Endometrial microvascular endothelial cells (primary cell): ENCODE data around the gene CCDC13. TPM values are rescaled to one million over a fixed set of nuclear protein-coding genes. Genes with fewer than 3 reads are reported as not detected.

Experiments used
- in situ Hi-C: cut with HindIII; loops from 2 replicates; pipeline ENCODE4 v1.10.0; 2017; ENCODE audit warnings: low sequenced_read_pairs, low pct_unique_long_range_greater_than_20kb; ENCODE audit errors: inconsistent ontology term
- total RNA-seq: library from RNA; depleted of rRNA; stranded (reverse); fragments of >200 nt; gene quantifications from one replicate; pipeline ENCODE4 v1.2.3, GENCODE V29; 2015; ENCODE audit errors: inconsistent ontology term

CCDC13 gene
- total RNA-seq, 1 donor from 2014 or later = not detected

DNA sequence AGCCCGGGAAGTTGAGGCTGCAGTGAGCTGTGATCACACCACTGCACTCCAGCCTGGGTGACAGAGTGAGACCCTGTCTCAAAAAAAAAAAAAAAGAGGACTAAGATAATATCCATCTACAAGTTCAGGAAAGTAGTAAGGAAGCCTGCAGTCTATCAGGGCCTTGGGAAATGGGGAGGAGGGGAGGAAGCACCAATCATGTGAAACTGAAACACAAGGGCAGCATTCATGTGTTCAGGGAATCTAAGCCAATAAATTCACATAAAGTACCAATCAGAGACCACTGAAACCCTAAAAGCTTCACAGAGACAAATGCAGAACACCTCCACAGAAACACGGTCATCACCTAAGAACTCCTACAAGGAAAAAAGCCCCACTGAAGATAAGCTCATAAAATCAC, 47.6 kb downstream of the CCDC13 start:
- in situ Hi-C loops = no loop called here

DNA sequence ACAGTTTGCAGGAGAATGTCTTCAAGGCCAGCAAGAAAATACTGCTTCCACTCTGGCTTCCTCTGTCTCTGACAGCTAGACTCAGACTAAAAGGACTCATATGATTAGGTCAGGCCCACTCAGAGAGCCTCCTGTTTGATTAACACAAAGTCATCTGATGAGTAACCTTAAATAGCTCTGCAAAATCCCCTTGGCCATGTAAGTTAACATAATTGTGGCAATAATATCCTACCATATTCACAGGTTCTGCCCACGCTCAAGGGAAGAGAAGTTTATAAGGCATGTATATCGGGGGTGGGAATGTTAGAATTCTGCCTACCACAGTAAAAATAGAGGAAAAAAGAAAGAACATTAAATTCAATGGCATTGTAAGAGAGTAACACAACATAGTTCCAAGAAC, 49.8 kb downstream of the CCDC13 start:
- in situ Hi-C loops = no loop called here

Other genes with a start within 250 kb of the CCDC13 start
- gene SEC22C, start 191.3 kb downstream of the CCDC13 start, total RNA-seq = 123 TPM
- 24.6 TPM for gene SS18L2, start 182.4 kb downstream of the CCDC13 start, total RNA-seq
- 29.2 TPM for gene NKTR, start 172.6 kb downstream of the CCDC13 start, total RNA-seq
- 10.9 TPM for gene ZBTB47, start 119.6 kb downstream of the CCDC13 start, total RNA-seq
- gene KLHL40, start 87.7 kb downstream of the CCDC13 start, total RNA-seq = not detected
- gene HHATL, start 70.5 kb downstream of the CCDC13 start, total RNA-seq = not detected
- 205 TPM for gene HIGD1A, start 31.2 kb upstream of the CCDC13 start, total RNA-seq
- gene ACKR2, start 36.2 kb upstream of the CCDC13 start, total RNA-seq = not detected
- not detected for gene CYP8B1, start 102.6 kb upstream of the CCDC13 start, total RNA-seq
- gene ZNF662, start 132.9 kb upstream of the CCDC13 start, total RNA-seq = 0.37 TPM
- not detected for gene GASK1A, start 206.1 kb upstream of the CCDC13 start, total RNA-seq